Endothelial cell of umbilical vein (primary cell): ENCODE data around the gene AP5B1. TPM values are rescaled to one million over a fixed set of nuclear protein-coding genes. Genes with fewer than 3 reads are reported as not detected.

Source experiments
- BruUV-seq: library from RNA; stranded (reverse); fragments of 400-500 nt; replicated peaks from 2 replicates; lab custom pipeline; 2021; lab: Mats Ljungman, UMichigan
- CTCF ChIA-PET: fragments of 300-600, 350-600 bp; sonication (Branson Sonifier 250); formaldehyde crosslinking; loops from one replicate; lab custom pipeline; 2021; ENCODE audit warnings: antibody characterized with exemption, inconsistent platforms; lab: Charles Lee
- POLR2A ChIA-PET: fragments of 300-600, 350-600 bp; sonication (Branson Sonifier 250); formaldehyde crosslinking; loops from one replicate; lab custom pipeline; 2021; ENCODE audit warnings: antibody characterized with exemption, inconsistent platforms; lab: Charles Lee
- DNase-seq: peaks from one replicate; pipeline ENCODE4 v3.0.0-alpha.2; 2011; ENCODE audit warnings: low read depth, low spot score
- FAIRE-seq: peaks from 2 replicates; lab custom pipeline; 2011; peaks lifted over from hg19 to GRCh38; lab: Jason Lieb, UNC
- H2AFZ ChIP-seq: 2 replicates; pipeline ENCODE4 v1.6.0; 2012; ENCODE audit warnings: low read depth, low read length, control low read depth, inconsistent platforms
- H3K27ac ChIP-seq: 2 replicates; pipeline ENCODE4 v1.5.1; 2011; ENCODE audit warnings: low read depth, mild to moderate bottlenecking, control low read depth, low read length, moderate library complexity; ENCODE audit not compliant: insufficient read depth
- H3K27me3 ChIP-seq, 2 experiments: 2 replicates each; pipeline versions ENCODE4 v1.6.0 to v1.6.1; 2011; ENCODE audit warnings: low read length in 2 of 2, mixed read lengths in 1 of 2; ENCODE audit not compliant: control insufficient read depth in 2 of 2, insufficient read depth in 2 of 2
- H3K36me3 ChIP-seq, 2 experiments: 2 replicates in 1 of 2; 3 replicates in 1 of 2; pipeline ENCODE4 v1.5.1; 2011; ENCODE audit warnings: low read length in 2 of 2, mild to moderate bottlenecking in 1 of 2, moderate library complexity in 1 of 2; ENCODE audit not compliant: control insufficient read depth in 2 of 2, insufficient read depth in 2 of 2; ENCODE audit errors: extremely low read depth in 1 of 2
- H3K4me1 ChIP-seq: 3 replicates; pipeline ENCODE4 v1.5.1; 2011; ENCODE audit warnings: mild to moderate bottlenecking, low read length; ENCODE audit not compliant: control insufficient read depth, insufficient read depth; ENCODE audit errors: extremely low read depth
- H3K4me2 ChIP-seq: 2 replicates; pipeline ENCODE4 v1.6.1; 2011; ENCODE audit warnings: low read length, control low read depth, mixed read lengths; ENCODE audit not compliant: insufficient read depth
- H3K4me3 ChIP-seq, 3 experiments: fragments of 200-600 bp in 1 of 3; sonication (generic), shearing (Covaris generic) in 1 of 3; replicated peaks in 1 of 3; 2 replicates each; pipeline ENCODE4 v1.5.1; 2011 to 2016; ENCODE audit warnings: control low read depth in 3 of 3, low read length in 3 of 3, mild to moderate bottlenecking in 2 of 3, inconsistent platforms in 1 of 3, low read depth in 1 of 3, moderate library complexity in 1 of 3; ENCODE audit not compliant: insufficient read depth in 1 of 3
- H3K79me2 ChIP-seq: 2 replicates; pipeline ENCODE4 v1.6.0; 2012; ENCODE audit warnings: low read length, inconsistent platforms; ENCODE audit not compliant: control insufficient read depth, insufficient read depth
- H3K9ac ChIP-seq: replicated peaks from 2 replicates; pipeline ENCODE3; 2011; ENCODE audit warnings: low read length, control low read depth; ENCODE audit not compliant: insufficient read depth; ENCODE audit errors: extremely low read depth
- H3K9me1 ChIP-seq: replicated peaks from 3 replicates; pipeline ENCODE4 v1.6.0; 2011; ENCODE audit warnings: mild to moderate bottlenecking, low read length; ENCODE audit not compliant: control insufficient read depth, insufficient read depth; ENCODE audit errors: extremely low read depth
- H3K9me3 ChIP-seq: replicated peaks from 2 replicates; pipeline ENCODE4 v1.5.1; 2012; ENCODE audit warnings: low read length, inconsistent platforms; ENCODE audit not compliant: control insufficient read depth, insufficient read depth
- H4K20me1 ChIP-seq: replicated peaks from 2 replicates; pipeline ENCODE3; 2011; ENCODE audit warnings: mild to moderate bottlenecking, low read length; ENCODE audit not compliant: control insufficient read depth, insufficient read depth; ENCODE audit errors: extremely low read depth
- EZH2 ChIP-seq: IDR thresholded peaks from 2 replicates; pipeline ENCODE4 v1.6.1; 2012; ENCODE audit warnings: borderline replicate concordance, low read depth, mild to moderate bottlenecking, moderate library complexity, low read length, inconsistent platforms; ENCODE audit not compliant: severe bottlenecking
- FOS ChIP-seq: IDR thresholded peaks from 2 replicates; pipeline ENCODE4 v1.6.1; 2011; ENCODE audit warnings: mild to moderate bottlenecking, low read length, moderate library complexity, borderline replicate concordance; ENCODE audit not compliant: insufficient read depth
- GATA2 ChIP-seq: IDR thresholded peaks from 2 replicates; pipeline ENCODE4 v1.7.0; 2011; ENCODE audit warnings: low read depth, mild to moderate bottlenecking, moderate library complexity, mixed read lengths, low read length; ENCODE audit not compliant: insufficient read length, insufficient read depth
- JUN ChIP-seq: IDR thresholded peaks from 2 replicates; pipeline ENCODE4 v1.6.1; 2011; ENCODE audit warnings: borderline replicate concordance, low read depth; ENCODE audit not compliant: insufficient read length, insufficient read depth
- MYC ChIP-seq: IDR thresholded peaks from one replicate; pipeline ENCODE4 v1.6.1; 2011; ENCODE audit warnings: mild to moderate bottlenecking, low read depth, low read length
- POLR2A ChIP-seq: IDR thresholded peaks from 2 replicates; pipeline ENCODE4 v1.6.1; 2012; ENCODE audit warnings: low read depth, mild to moderate bottlenecking, control low read depth, low read length
- POLR2AphosphoS5 ChIP-seq: IDR thresholded peaks from 2 replicates; pipeline ENCODE4 v1.6.1; 2012; ENCODE audit warnings: low read depth, mild to moderate bottlenecking, control low read depth, low read length, moderate library complexity; ENCODE audit not compliant: insufficient read depth
- dilution Hi-C: fragments of 300-500 bp; cut with MboI; formaldehyde crosslinking; loops from one replicate; pipeline ENCODE4 v1.15.0; 2019; ENCODE audit warnings: low sequenced_read_pairs; ENCODE audit not compliant: extremely low pct_ligation_motif_present
- intact Hi-C: fragments of 100-400 bp; cut with micrococcal nuclease; formaldehyde crosslinking; loops from one replicate; pipeline ENCODE4 v1.10.0; 2022
- polyA plus RNA-seq, 4 experiments: library from polyadenylated mRNA; depleted of rRNA in 3 of 4; stranded (reverse) in 3 of 4; unstranded in 1 of 4; fragments of >200 nt; gene quantifications; 2 replicates each; pipeline versions ENCODE4 v1.2.1 to v1.2.3, GENCODE V29; 2011 to 2012; ENCODE audit warnings: missing spikeins in 1 of 4
- total RNA-seq: library from RNA; stranded (reverse); gene quantifications from 2 replicates; pipeline ENCODE4 v1.2.3, GENCODE V29; 2021
- TF ChIP-seq, protein P1 (sequence below), 2 donors: IDR thresholded peaks; 1 replicate in 1 of 2; 2 replicates in 1 of 2; pipeline ENCODE4 v1.5.1; 2011; ENCODE audit warnings: low read length in 2 of 2, mild to moderate bottlenecking in 2 of 2, moderate library complexity in 2 of 2, control low read depth in 1 of 2, inconsistent platforms in 1 of 2, low read depth in 1 of 2; ENCODE audit not compliant: insufficient read depth in 1 of 2; ENCODE audit errors: extremely low read depth in 1 of 2
- TF ChIP-seq, protein P2 (sequence below): IDR thresholded peaks from 2 replicates; pipeline ENCODE4 v1.6.1; 2011; ENCODE audit not compliant: insufficient read depth, insufficient read length

Gene AP5B1
- total and polyA plus RNA-seq, 2 donors (not counting 3 experiments of a cell fraction or from before 2014, with no cell fraction given) = 9.2 to 15.3 TPM

DNA sequence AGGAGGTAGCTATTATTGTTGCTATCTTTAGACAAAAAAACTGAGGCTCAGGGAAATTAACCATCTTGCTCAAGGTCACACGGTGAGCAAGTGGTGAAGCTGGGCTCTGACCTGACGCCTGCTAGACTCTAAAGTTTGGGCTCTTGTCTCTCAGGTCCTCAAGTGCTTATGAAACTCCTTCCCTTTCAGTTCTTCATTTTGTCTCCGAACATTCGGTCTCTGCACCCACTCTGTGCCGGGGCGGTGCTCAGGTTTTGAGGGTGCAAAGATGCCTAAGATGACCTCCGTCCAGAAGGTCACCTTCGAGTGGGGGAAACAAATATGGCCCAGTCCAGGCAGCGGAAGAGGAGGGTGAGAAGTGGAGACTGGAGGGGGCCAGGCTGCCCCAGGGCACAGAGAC is 22.1 kb upstream of the AP5B1 start:
- Histone ChIP-seq H3K79me2 (no peaks in the 10 kb centered on the region), H3K36me3 (no peaks in the 10 kb centered on the region), H3K9ac (no peak overlapping the region), H3K27me3 (peaks cover 12 to 25% of the 10 kb centered on the region in 2 experiments), H3K9me3 (no peaks in the 10 kb centered on the region), H3K4me2 (no peak overlapping the region), H2AFZ (no peak overlapping the region), H3K9me1 (no peaks in the 10 kb centered on the region), H4K20me1 (no peaks in the 10 kb centered on the region), H3K4me1 (no peaks in the 10 kb centered on the region), H3K27ac (no peak overlapping the region), H3K4me3 (no peak overlapping the region)
- intact Hi-C loops = no loop called here
- TF ChIP-seq, protein P1, sequence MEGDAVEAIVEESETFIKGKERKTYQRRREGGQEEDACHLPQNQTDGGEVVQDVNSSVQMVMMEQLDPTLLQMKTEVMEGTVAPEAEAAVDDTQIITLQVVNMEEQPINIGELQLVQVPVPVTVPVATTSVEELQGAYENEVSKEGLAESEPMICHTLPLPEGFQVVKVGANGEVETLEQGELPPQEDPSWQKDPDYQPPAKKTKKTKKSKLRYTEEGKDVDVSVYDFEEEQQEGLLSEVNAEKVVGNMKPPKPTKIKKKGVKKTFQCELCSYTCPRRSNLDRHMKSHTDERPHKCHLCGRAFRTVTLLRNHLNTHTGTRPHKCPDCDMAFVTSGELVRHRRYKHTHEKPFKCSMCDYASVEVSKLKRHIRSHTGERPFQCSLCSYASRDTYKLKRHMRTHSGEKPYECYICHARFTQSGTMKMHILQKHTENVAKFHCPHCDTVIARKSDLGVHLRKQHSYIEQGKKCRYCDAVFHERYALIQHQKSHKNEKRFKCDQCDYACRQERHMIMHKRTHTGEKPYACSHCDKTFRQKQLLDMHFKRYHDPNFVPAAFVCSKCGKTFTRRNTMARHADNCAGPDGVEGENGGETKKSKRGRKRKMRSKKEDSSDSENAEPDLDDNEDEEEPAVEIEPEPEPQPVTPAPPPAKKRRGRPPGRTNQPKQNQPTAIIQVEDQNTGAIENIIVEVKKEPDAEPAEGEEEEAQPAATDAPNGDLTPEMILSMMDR (IDR thresholded peaks at IDR 0.05; ENCODE audit: extremely low read depth in 1 of 2, insufficient read depth in 1 of 2, low read depth in 1 of 2, low read length in 2 of 2) = no peak
- TF ChIP-seq MYC (no peak), JUN (no peak), POLR2AphosphoS5 (no peak), POLR2A (no peak), FOS (no peak), EZH2 (no peak), GATA2 (no peak)
- TF ChIP-seq, protein P2, sequence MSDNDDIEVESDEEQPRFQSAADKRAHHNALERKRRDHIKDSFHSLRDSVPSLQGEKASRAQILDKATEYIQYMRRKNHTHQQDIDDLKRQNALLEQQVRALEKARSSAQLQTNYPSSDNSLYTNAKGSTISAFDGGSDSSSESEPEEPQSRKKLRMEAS = no peak
- CTCF ChIA-PET = interaction anchor here (1.1 to 6.5 kb wide), 4 partner anchors 10 to 23 kb away, joined by 4 to 39 read pairs (median 6); partner anchors contain the start of gene AP5B1
- dilution Hi-C loops = no loop called here
- DNase-seq (no peak), FAIRE-seq (no peak)
- BruUV-seq = no TSS peak
- POLR2A ChIA-PET = interaction anchor here (1.0 kb wide), 1 partner anchor 57 kb away, joined by 6 read pairs; no protein-coding TSS in a partner anchor
